Fibroblast of gingiva (primary cell): ENCODE measurements around the gene SPG11.
"Not testable (repeated sequence)": the region's sequence is repeated elsewhere in the genome, so short reads cannot be mapped to it uniquely, and the experiment has no call there.

Experiments
- DNase-seq: peaks from one replicate; pipeline ENCODE4 v3.0.0-alpha.2; 2011; ENCODE audit warnings: low read depth

Gene SPG11, protein sequence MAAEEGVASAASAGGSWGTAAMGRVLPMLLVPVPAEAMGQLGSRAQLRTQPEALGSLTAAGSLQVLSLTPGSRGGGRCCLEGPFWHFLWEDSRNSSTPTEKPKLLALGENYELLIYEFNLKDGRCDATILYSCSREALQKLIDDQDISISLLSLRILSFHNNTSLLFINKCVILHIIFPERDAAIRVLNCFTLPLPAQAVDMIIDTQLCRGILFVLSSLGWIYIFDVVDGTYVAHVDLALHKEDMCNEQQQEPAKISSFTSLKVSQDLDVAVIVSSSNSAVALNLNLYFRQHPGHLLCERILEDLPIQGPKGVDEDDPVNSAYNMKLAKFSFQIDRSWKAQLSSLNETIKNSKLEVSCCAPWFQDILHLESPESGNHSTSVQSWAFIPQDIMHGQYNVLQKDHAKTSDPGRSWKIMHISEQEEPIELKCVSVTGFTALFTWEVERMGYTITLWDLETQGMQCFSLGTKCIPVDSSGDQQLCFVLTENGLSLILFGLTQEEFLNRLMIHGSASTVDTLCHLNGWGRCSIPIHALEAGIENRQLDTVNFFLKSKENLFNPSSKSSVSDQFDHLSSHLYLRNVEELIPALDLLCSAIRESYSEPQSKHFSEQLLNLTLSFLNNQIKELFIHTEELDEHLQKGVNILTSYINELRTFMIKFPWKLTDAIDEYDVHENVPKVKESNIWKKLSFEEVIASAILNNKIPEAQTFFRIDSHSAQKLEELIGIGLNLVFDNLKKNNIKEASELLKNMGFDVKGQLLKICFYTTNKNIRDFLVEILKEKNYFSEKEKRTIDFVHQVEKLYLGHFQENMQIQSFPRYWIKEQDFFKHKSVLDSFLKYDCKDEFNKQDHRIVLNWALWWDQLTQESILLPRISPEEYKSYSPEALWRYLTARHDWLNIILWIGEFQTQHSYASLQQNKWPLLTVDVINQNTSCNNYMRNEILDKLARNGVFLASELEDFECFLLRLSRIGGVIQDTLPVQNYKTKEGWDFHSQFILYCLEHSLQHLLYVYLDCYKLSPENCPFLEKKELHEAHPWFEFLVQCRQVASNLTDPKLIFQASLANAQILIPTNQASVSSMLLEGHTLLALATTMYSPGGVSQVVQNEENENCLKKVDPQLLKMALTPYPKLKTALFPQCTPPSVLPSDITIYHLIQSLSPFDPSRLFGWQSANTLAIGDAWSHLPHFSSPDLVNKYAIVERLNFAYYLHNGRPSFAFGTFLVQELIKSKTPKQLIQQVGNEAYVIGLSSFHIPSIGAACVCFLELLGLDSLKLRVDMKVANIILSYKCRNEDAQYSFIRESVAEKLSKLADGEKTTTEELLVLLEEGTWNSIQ (N-terminal part only)

DNA sequence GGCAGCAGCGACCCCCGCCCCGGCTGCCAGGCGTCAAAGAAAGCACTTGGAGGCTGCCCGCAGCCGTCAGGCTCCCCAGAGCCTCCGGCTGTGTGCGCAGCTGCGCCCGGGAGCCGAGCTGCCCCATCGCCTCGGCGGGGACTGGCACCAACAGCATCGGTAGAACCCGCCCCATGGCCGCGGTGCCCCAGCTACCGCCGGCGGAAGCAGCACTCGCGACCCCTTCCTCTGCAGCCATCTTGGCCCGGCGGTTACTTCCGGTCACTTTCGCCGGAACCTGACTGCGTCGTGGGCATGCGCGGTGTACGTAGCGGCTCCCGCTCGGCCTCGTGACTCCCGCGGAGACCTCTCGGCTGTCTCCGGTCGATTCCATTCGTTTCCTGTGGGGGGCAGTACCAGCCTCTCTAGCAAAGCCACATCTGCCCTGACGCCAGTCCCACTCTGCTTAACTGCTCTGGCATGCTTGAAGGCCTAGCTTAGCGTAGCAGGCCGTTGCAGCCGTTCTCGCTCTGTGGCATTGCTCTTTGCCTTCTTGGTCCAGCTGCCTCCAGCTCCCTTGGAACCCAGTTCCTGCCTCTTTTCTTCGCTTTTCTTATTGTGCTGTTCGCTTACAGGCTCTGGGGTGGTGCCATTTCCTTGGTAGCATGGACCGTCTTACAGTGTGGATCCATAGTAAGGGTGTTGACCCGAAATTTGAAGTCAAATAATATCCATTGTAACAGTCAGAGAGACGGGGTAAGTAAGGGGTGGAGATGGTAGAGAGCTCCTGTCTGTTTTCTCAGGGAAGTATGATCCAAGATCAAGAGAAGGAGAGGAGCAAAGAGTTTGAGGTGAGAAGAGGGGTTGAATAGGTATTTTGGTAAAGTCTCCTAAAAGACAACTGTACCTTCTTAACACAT lies at the start of gene SPG11:
SPG11 (minus strand) TSS at position 253 of the 899 bp plus-strand sequence; CDS start at position 238, 15 bp downstream.
- peak; percentile 97 for DNase-seq

DNA sequence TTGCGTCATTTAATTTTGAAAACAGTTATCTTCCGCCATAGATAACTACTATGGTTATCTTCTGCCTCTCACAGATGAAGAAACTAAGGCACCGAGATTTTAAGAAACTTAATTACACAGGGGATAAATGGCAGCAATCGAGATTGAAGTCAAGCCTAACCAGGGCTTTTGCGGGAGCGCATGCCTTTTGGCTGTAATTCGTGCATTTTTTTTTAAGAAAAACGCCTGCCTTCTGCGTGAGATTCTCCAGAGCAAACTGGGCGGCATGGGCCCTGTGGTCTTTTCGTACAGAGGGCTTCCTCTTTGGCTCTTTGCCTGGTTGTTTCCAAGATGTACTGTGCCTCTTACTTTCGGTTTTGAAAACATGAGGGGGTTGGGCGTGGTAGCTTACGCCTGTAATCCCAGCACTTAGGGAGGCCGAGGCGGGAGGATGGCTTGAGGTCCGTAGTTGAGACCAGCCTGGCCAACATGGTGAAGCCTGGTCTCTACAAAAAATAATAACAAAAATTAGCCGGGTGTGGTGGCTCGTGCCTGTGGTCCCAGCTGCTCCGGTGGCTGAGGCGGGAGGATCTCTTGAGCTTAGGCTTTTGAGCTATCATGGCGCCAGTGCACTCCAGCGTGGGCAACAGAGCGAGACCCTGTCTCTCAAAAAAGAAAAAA lies 49.0 kb upstream of the SPG11 start:
- peak; percentile 78 for DNase-seq

DNA sequence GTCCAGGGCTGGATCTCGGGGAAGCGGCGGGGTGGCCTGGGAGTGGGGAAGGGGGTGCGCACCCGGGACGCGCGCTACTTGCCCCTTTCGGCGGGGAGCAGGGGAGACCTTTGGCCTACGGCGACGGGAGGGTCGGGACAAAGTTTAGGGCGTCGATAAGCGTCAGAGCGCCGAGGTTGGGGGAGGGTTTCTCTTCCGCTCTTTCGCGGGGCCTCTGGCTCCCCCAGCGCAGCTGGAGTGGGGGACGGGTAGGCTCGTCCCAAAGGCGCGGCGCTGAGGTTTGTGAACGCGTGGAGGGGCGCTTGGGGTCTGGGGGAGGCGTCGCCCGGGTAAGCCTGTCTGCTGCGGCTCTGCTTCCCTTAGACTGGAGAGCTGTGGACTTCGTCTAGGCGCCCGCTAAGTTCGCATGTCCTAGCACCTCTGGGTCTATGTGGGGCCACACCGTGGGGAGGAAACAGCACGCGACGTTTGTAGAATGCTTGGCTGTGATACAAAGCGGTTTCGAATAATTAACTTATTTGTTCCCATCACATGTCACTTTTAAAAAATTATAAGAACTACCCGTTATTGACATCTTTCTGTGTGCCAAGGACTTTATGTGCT lies 48.4 kb upstream of the SPG11 start:
- peak; percentile 14 for DNase-seq

DNA sequence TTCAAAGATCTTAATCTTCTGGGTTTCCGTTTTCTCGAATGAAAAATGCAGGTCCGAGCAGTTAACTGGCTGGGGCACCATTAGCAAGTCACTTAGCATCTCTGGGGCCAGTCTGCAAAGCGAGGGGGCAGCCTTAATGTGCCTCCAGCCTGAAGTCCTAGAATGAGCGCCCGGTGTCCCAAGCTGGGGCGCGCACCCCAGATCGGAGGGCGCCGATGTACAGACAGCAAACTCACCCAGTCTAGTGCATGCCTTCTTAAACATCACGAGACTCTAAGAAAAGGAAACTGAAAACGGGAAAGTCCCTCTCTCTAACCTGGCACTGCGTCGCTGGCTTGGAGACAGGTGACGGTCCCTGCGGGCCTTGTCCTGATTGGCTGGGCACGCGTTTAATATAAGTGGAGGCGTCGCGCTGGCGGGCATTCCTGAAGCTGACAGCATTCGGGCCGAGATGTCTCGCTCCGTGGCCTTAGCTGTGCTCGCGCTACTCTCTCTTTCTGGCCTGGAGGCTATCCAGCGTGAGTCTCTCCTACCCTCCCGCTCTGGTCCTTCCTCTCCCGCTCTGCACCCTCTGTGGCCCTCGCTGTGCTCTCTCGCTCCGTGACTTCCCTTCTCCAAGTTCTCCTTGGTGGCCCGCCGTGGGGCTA lies 47.8 kb upstream of the SPG11 start, which contains the start of the genes B2M and PATL2:
B2M (plus strand) TSS at position 422 of the 647 bp plus-strand sequence; CDS start at position 452, 30 bp downstream.
PATL2 (minus strand) TSS at position 228 of the 647 bp plus-strand sequence. CDS start 34,833 bp downstream, outside the sequence.
- peak; percentile 95 for DNase-seq

DNA sequence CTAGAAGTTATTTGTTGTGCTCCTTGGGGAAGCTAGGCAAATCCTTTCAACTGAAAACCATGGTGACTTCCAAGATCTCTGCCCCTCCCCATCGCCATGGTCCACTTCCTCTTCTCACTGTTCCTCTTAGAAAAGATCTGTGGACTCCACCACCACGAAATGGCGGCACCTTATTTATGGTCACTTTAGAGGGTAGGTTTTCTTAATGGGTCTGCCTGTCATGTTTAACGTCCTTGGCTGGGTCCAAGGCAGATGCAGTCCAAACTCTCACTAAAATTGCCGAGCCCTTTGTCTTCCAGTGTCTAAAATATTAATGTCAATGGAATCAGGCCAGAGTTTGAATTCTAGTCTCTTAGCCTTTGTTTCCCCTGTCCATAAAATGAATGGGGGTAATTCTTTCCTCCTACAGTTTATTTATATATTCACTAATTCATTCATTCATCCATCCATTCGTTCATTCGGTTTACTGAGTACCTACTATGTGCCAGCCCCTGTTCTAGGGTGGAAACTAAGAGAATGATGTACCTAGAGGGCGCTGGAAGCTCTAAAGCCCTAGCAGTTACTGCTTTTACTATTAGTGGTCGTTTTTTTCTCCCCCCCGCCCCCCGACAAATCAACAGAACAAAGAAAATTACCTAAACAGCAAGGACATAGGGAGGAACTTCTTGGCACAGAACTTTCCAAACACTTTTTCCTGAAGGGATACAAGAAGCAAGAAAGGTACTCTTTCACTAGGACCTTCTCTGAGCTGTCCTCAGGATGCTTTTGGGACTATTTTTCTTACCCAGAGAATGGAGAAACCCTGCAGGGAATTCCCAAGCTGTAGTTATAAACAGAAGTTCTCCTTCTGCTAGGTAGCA lies 47.0 kb upstream of the SPG11 start:
- no peak for DNase-seq

DNA sequence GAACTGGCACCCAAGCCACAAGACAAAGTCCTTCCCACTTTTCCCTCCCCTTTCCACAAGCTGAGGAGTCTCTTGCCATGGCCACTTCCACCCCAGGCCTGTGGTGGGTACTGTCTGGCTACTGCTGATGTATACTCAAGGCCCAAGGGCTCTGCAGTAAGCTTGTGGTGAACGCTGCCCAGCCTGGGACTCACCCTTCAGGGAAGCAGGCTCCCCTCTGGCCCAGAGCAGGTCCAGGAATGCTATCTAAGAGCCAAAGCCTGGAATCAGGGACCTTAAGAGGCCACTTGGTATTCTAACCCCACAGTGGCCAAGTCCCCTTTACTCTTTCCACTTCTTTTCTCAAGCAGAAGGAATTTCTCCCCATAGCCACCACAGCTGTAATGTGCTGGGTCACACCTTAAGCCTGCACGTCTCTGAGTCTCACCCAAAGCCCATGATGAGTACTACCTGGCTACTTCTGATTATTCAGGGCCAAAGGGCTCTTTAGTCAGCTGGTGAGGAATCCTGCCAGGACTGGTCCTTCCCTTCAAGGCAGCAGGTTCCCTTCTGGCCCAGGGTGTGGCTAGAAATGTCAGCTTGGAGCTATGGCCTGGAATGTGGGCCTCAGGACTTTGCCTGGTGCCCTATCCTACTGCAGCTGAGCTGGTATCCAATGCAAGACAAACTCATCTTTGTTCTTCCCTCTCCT lies 43.6 kb upstream of the SPG11 start:
- DNase-seq: no peak

DNA sequence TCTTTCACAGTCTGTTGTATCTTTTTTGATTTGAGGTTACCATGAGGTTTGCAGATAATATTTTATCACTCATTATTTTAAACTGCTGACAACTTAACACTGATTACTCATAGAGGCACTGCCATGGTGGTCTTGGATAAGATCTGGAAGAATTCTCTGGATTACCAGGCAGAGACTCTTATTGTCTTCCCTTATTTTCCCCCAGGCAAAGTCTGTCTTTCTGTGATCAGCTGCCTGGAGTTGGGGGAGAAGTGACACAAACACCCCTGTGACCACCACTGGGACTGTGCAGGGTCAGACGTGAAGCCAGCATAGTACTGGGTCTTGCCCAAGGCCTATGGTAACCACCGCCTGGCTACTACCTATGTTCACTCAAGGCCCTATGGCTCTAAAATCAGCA lies 42.9 kb upstream of the SPG11 start:
- DNase-seq: no peak

DNA sequence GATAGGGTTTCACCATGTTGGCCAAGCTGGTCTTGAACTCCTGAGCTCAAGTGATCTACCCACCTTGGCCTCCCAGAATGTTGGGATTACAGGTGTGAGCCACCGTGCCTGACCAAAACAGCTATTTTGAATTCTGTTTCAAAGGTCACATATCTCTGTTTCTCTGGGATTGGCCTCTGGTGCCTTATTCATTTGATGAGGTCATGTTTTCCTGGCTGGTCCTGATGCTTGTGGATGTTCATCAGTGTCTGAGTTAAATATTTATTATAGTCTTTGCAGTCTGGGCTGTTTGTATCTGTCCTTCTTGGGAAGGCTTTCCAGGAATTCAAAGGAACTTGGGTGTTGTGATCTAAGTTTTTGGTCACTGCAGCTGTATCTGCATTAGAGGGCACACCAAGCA lies 42.5 kb upstream of the SPG11 start:
- no peak for DNase-seq

DNA sequence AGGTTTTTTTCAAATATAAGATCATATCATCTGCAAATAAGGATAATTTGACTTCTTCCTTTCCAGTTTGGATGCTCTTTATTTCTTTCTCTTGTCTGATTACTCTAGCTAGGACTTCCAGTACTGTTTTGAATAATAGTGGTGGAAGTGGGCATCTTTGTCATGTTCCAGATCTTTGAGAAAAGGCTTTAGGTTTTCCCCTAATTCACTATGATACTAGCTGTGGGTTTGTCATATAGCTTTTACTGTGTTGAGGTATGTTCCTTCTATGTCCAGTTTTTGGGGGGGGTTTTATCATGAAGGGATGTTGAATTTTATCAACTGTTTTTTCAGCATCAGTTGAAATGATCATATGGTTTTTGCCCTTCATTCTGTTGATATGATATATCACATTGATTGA lies 37.2 kb upstream of the SPG11 start:
- DNase-seq: not testable (repeated sequence)

DNA sequence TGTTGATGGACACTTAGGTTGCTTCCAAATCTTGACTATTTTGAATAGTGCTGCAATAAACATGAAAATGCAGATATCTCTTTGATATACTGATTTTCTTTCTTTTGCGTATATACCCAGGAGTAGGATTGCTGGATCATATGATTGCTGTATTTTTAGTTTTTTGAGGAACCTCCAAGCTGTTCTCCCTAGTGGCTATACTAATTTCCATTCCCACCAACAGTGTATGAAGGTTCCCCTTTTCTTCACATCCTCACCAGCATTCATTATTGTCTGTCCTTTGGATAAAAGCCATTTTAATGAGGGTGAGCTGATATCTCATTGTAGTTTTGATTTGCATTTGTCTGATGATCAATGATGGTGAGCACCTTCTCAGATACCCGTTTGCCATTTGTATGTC lies 35.2 kb upstream of the SPG11 start:
- no peak for DNase-seq

DNA sequence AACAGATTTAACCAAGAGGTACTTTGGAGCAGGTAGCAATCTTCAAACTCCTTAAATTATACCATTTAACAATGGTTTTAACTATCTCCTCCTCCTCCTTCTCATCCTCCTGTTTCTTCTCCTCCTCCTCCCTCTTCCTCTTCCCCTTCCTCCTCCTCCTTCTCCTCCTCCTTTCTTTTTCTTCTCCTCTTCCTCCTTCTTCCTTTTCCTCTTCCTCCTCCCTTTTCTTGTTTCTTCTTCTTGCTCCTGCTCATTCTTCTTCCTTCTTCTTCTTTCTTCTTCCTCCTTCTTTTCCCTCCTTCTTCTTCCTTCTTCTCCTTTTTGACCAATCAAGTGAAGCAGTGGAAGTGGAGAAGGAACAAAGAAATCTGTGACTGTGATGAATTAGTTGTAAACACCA lies 33.6 kb upstream of the SPG11 start:
- no peak for DNase-seq

DNA sequence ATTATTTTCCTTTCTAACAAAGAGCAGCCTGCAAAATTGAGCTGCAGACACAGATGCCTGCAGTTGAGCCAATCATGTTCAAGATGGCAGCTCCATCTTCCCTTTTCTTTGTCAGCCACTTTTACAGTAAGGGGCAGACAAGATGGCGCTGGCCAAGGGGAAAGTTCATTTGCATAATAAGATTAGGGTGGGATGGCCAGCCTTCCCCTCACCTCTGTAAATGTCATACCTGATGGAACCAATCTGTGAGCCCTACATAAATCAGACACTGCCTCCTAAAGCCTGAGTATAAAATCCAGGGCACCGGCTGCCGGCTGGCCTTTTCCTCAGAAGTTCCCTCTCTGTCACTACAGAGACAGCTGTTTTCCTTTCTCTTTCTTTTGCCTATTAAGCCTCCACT lies 31.8 kb upstream of the SPG11 start:
- no peak for DNase-seq

DNA sequence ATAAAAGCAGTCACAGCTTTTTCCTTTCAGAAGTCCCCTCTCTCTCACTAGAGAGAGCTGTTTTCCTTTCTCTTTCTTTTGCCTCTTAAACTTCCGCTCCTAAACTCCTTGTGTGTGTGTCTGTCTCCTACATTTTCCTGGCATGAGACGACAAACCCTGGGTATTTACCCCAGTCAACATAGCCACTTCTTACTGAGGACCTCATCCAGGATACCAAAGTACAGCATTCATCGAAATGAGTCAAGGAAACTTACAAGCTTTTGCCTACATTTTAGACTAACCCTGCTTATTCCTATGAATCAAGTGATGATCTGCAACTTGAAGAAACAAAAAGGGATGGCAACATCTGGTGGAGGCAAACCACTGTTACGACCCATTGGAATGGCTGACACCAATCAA lies 31.0 kb upstream of the SPG11 start:
- DNase-seq: no peak

DNA sequence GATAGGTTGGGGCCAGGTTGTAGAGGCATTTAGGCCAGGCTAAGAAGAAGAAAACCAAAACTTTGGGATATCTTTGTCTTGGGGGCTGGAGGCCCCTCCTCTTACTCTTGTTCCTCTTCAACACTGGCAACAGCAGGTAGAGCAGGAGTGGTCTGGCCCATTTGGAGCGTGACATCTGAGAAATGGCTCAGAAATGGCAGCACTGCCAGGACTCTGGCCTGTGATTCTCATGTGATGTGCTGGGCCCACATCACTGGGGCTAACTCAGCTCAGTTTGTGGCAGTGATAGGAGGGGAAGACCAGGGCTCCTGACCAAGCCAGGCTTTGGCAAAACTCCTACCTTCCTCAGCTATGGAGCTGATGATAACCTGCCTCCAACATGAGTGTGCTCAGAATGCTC lies 29.2 kb upstream of the SPG11 start:
- DNase-seq: no peak

DNA sequence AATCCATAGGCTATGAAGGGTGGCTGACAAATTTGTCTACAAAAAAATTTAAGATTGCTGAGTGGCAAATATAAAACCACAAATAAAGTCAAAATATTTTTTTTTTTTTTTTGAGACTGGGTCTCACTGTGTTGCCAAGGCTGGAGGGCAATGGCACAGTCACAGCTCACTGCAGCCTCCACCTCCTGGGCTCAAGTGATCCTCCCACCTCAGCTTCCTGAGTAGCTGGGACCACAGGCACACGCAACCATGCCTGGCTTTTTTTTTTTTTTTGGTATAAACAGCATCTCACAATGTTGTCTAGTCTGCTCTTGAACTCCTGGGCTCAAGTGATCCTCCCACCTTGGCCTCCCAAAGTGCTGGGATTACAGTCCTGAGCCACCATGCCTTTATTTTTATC lies 26.8 kb upstream of the SPG11 start:
- DNase-seq: not testable (repeated sequence)

DNA sequence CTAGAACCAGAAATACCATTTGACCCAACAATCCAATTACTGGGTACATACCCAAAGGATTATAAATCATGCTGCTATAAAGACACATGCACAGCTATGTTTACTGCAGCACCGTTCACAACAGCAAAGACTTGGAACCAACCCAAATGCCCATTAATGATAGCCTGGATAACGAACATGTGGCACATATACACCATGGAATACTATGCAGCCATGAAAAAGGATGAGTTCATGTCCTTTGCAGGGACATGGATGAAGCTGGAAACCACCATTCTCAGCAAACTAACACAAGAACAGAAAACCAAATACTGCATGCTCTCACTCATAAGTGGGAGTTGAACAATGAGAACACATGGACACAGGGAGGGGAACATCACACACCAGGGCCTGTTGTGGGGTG lies 25.9 kb upstream of the SPG11 start:
- not testable (repeated sequence) for DNase-seq

DNA sequence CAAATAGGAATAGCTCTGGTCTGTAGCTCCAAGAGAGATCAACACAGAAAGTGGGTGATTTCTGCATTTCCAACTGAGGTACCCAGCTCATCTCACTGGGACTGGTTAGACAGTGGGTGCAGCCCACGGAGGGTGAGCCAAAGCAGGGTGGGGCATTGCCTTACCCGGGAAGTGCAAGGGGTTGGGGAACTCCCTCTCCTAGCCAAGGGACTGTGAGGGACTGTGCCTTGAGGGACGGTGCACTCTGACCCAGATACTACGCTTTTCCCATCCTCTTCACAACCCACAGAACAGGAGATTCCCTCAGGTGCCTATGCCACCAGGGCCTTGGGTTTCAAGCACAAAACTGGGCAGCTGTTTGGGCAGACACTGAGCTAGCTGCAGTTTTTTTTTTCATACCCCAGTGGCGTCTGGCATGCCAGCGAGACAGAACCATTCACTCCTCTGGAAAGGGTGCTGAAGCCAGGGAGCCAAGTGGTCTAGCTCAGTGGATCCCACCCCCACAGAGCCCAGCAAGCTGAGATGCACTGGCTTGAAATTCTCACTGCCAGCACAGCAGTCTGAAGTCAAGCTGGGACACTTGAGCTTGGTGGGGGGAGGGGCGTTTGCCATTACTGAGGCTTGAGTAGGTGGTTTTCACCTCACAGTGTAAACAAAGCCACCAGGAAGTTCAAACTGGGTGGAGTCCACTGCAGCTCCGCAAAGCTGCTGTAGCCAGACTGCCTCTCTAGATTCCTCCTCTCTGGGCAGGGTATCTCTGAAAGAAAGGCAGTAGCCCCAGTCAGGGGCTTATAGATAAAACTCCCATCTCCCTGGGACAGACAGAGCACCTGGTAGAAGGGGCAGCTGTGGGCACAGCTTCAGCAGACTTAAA lies 19.6 kb upstream of the SPG11 start:
- DNase-seq: not testable (repeated sequence)
